OCI-LY7 (cell line): ENCODE data around the gene SOX18. TPM values are rescaled to one million over a fixed set of nuclear protein-coding genes. Genes with fewer than 3 reads are reported as not detected.

Experiments
- BruUV-seq: library from RNA; stranded (reverse); fragments of 400-500 nt; replicated peaks from 2 replicates; lab custom pipeline; 2021; lab: Mats Ljungman, UMichigan
- CTCF ChIA-PET: fragments of 300-600 bp; sonication (Branson Sonifier 250); formaldehyde crosslinking; loops from one replicate; lab custom pipeline; 2022; ENCODE audit warnings: antibody characterized with exemption; ENCODE audit not compliant: unreplicated experiment; lab: Charles Lee
- POLR2A ChIA-PET: fragments of 300-600 bp; sonication (Branson Sonifier 250); formaldehyde crosslinking; loops from one replicate; lab custom pipeline; 2022; ENCODE audit warnings: antibody characterized with exemption; lab: Charles Lee
- DNase-seq: peaks from one replicate; pipeline ENCODE4 v3.0.0-alpha.2; 2015; ENCODE audit warnings: low spot score
- H2AFZ ChIP-seq: fragments of 200-600 bp; sonication (generic), shearing (Covaris generic); 2 replicates; pipeline ENCODE4 v1.6.1; 2014; ENCODE audit warnings: mild to moderate bottlenecking, antibody characterized with exemption, low read length, moderate library complexity
- H3K27ac ChIP-seq: fragments of 200-600 bp; sonication (generic); 2 replicates; pipeline ENCODE4 v1.5.1; 2014; ENCODE audit warnings: mixed run types, low read depth, mild to moderate bottlenecking, moderate library complexity, low read length, inconsistent platforms; ENCODE audit not compliant: poor library complexity, severe bottlenecking
- H3K36me3 ChIP-seq: fragments of 200-600 bp; sonication (generic); 2 replicates; pipeline ENCODE4 v1.6.1; 2014; ENCODE audit warnings: mild to moderate bottlenecking, antibody characterized with exemption, low read length, moderate library complexity, mixed read lengths; ENCODE audit not compliant: insufficient read depth
- H3K4me1 ChIP-seq: fragments of 200-600 bp; sonication (generic); 2 replicates; pipeline ENCODE4 v1.5.1; 2014; ENCODE audit warnings: mild to moderate bottlenecking, low read length; ENCODE audit not compliant: insufficient read depth, poor library complexity, severe bottlenecking
- H3K4me2 ChIP-seq: fragments of 200-600 bp; sonication (generic); 2 replicates; pipeline ENCODE4 v1.6.1; 2014; ENCODE audit warnings: mild to moderate bottlenecking, low read length
- H3K4me3 ChIP-seq: fragments of 200-600 bp; sonication (generic); 2 replicates; pipeline ENCODE4 v1.5.1; 2014; ENCODE audit warnings: mild to moderate bottlenecking, low read depth, low read length; ENCODE audit not compliant: poor library complexity, severe bottlenecking
- H3K79me2 ChIP-seq: fragments of 200-600 bp; sonication (generic); 2 replicates; pipeline ENCODE4 v1.6.1; 2016; ENCODE audit warnings: low read depth, mild to moderate bottlenecking, low read length, moderate library complexity, mixed read lengths; ENCODE audit not compliant: insufficient read depth
- H3K9me2 ChIP-seq: fragments of 200-600 bp; sonication (generic); 2 replicates; pipeline ENCODE4 v1.6.1; 2016; ENCODE audit warnings: mild to moderate bottlenecking, low read length, mixed read lengths; ENCODE audit not compliant: insufficient read depth
- H3K9me3 ChIP-seq: fragments of 200-600 bp; sonication (generic); 2 replicates; pipeline ENCODE4 v1.6.1; 2014; ENCODE audit warnings: mild to moderate bottlenecking, mixed run types, low read length, mixed read lengths
- H4K20me1 ChIP-seq: fragments of 200-600 bp; sonication (generic); 2 replicates; pipeline ENCODE4 v1.6.1; 2014; ENCODE audit warnings: mild to moderate bottlenecking, antibody characterized with exemption, low read length, moderate library complexity, mixed read lengths; ENCODE audit not compliant: insufficient read depth
- EZH2phosphoT487 ChIP-seq: fragments of 200-600 bp; sonication (generic); IDR thresholded peaks from 2 replicates; pipeline ENCODE4 v1.6.1; 2018; ENCODE audit warnings: low read depth, borderline replicate concordance, mild to moderate bottlenecking, mixed run types, antibody characterized with exemption, low read length, moderate library complexity, mixed read lengths
- intact Hi-C: fragments of 100-400 bp; cut with micrococcal nuclease; formaldehyde crosslinking; loops from one replicate; pipeline ENCODE4 v1.10.0; 2022; ENCODE audit not compliant: unreplicated experiment
- total RNA-seq, 2 experiments: library from RNA; depleted of rRNA in 1 of 2; stranded (reverse); fragments of >200 nt in 1 of 2; shearing (Covaris generic) in 1 of 2; gene quantifications; 2 replicates each; pipeline ENCODE4 v1.2.3, GENCODE V29; 2014 to 2022
- TF ChIP-seq, protein P1 (sequence below): fragments of 200-600 bp; sonication (generic); conservative IDR thresholded peaks from 2 replicates; pipeline ENCODE4 v1.5.1; 2014; ENCODE audit warnings: mild to moderate bottlenecking, antibody characterized with exemption, low read length, moderate library complexity, mixed read lengths

SOX18 gene
- total RNA-seq, 2 experiments from 2014 or later: not detected

DNA sequence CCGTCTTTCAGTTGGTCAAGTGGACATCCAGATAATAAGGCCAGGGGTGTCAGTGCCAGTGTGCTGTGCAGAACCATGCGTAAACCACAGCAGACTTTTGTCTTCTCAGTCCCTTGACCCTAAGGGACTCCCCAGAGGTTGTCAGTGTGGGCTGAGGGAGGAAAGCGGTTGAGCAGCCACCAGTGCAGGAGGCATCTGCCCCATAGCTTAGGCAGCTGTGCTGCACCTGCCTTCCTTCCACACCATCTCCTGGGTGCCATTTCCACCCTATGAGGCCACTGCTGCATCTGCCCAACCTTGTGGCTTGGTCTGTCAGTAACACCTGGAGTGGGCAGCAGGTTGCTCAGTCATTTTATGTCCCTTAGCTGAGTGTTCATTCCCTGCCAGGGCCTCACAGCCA lies 42.5 kb downstream of the SOX18 start:
- no peak for DNase-seq
- H2AFZ ChIP-seq: no peak overlapping the region
- intact Hi-C loops: no loop called here
- H3K9me2 ChIP-seq: no peaks in the 10 kb centered on the region
- H3K4me2 ChIP-seq: no peak overlapping the region
- no peak overlapping the region for H3K4me3 ChIP-seq
- no peaks in the 10 kb centered on the region for H4K20me1 ChIP-seq
- H3K9me3 ChIP-seq: peaks cover 13% of the 10 kb centered on the region; the same call in 1 of the 2 replicates
- TF ChIP-seq, protein P1, sequence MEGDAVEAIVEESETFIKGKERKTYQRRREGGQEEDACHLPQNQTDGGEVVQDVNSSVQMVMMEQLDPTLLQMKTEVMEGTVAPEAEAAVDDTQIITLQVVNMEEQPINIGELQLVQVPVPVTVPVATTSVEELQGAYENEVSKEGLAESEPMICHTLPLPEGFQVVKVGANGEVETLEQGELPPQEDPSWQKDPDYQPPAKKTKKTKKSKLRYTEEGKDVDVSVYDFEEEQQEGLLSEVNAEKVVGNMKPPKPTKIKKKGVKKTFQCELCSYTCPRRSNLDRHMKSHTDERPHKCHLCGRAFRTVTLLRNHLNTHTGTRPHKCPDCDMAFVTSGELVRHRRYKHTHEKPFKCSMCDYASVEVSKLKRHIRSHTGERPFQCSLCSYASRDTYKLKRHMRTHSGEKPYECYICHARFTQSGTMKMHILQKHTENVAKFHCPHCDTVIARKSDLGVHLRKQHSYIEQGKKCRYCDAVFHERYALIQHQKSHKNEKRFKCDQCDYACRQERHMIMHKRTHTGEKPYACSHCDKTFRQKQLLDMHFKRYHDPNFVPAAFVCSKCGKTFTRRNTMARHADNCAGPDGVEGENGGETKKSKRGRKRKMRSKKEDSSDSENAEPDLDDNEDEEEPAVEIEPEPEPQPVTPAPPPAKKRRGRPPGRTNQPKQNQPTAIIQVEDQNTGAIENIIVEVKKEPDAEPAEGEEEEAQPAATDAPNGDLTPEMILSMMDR: no peak
- no peak for TF ChIP-seq EZH2phosphoT487
- no peaks in the 10 kb centered on the region for H3K79me2 ChIP-seq
- H3K4me1 ChIP-seq: no peaks in the 10 kb centered on the region
- no TSS peak for BruUV-seq
- CTCF ChIA-PET: no interaction called here
- peaks cover 87% of the 10 kb centered on the region for H3K36me3 ChIP-seq
- POLR2A ChIA-PET: interaction anchor here (0.6 kb wide), 1 partner anchor 151 kb away, joined by 3 read pairs; no protein-coding TSS in a partner anchor
- no peak overlapping the region for H3K27ac ChIP-seq

- Histone ChIP-seq H3K79me2 (no peaks in the 10 kb centered on the region), H2AFZ (no peak overlapping the region), H3K4me1 (no peaks in the 10 kb centered on the region), H3K27ac (no peak overlapping the region), H3K36me3 (peaks cover 90% of the 10 kb centered on the region), H3K4me2 (no peak overlapping the region), H3K4me3 (no peak overlapping the region), H3K9me3 (peaks cover 13% of the 10 kb centered on the region; the same call in 1 of the 2 replicates), H3K9me2 (no peaks in the 10 kb centered on the region), H4K20me1 (no peaks in the 10 kb centered on the region)
- DNase-seq: no peak
- intact Hi-C loops: no loop called here
- no TSS peak for BruUV-seq
- ChIA-PET POLR2A (no interaction called here), CTCF (no interaction called here)
- TF ChIP-seq, protein P1: no peak
- no peak for TF ChIP-seq EZH2phosphoT487
Measured at GRCh38 chr20:64006490-64006889, 42.9 kb downstream of the SOX18 start.

DNA sequence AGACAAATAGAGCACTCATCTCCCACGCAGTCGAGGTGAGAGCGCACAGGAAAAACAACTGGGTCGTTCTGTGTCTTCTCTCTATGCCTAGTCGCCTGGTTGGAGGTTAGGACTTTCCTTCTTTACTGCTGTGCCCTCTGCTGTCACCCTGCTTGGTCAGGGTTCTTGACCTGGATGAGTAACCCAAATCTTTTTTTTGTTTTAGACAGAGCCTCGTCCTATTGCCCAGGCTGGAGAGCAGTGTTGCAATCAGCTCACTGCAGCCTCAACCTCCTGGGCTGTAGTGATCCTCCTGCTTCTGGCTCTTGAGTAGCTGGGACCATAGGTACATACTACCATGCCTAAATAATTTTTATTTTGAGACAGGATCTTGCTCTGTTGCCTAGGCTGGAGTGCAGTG lies 44.0 kb downstream of the SOX18 start:
- no peak overlapping the region for H3K4me2 ChIP-seq
- H4K20me1 ChIP-seq: no peaks in the 10 kb centered on the region
- no peak for TF ChIP-seq EZH2phosphoT487
- TF ChIP-seq, protein P1: no peak
- no peak overlapping the region for H3K27ac ChIP-seq
- H3K9me2 ChIP-seq: no peaks in the 10 kb centered on the region
- H3K4me3 ChIP-seq: no peak overlapping the region
- peaks cover 13% of the 10 kb centered on the region; the same call in 1 of the 2 replicates for H3K9me3 ChIP-seq
- no TSS peak for BruUV-seq
- intact Hi-C loops: no loop called here
- ChIA-PET CTCF (no interaction called here), POLR2A (no interaction called here)
- no peaks in the 10 kb centered on the region for H3K4me1 ChIP-seq
- H3K36me3 ChIP-seq: peaks cover 88% of the 10 kb centered on the region
- H2AFZ ChIP-seq: no peak overlapping the region
- DNase-seq: no peak
- H3K79me2 ChIP-seq: no peaks in the 10 kb centered on the region
